H1 (cell line): ENCODE results near the gene C2. TPM values are rescaled to one million over a fixed set of nuclear protein-coding genes. Genes with fewer than 3 reads are reported as not detected.

Experiments
- CTCF ChIA-PET: fragments of 300-600 bp; sonication (Branson Sonifier 250); formaldehyde crosslinking; loops from one replicate; lab custom pipeline; 2021; ENCODE audit not compliant: partially characterized antibody; lab: Charles Lee
- POLR2A ChIA-PET: fragments of 300-600 bp; sonication (Branson Sonifier 250); formaldehyde crosslinking; loops from one replicate; lab custom pipeline; 2021; ENCODE audit warnings: inconsistent platforms; ENCODE audit not compliant: partially characterized antibody; lab: Charles Lee
- DNase-seq, 2 experiments: peaks; one replicate each; pipeline versions ENCODE4 v3.0.0 to v3.0.0-alpha.2; 2010 to 2022; ENCODE audit warnings: low spot score in 2 of 2, low read depth in 1 of 2, mixed read lengths in 1 of 2
- FAIRE-seq: peaks from 2 replicates; lab custom pipeline; 2011; peaks lifted over from hg19 to GRCh38; lab: Jason Lieb, UNC
- H2AFZ ChIP-seq: 2 replicates; pipeline ENCODE4 v1.8.1; 2012; ENCODE audit warnings: low read length, inconsistent platforms
- H2AK5ac ChIP-seq: 2 replicates; pipeline ENCODE4 v1.6.1; 2013; ENCODE audit warnings: low read depth, low read length
- H2BK120ac ChIP-seq: replicated peaks from 2 replicates; pipeline ENCODE3; 2013; ENCODE audit warnings: low read depth, low read length, inconsistent platforms
- H2BK12ac ChIP-seq: 2 replicates; pipeline ENCODE4 v1.6.1; 2013; ENCODE audit warnings: low read depth, low read length
- H2BK15ac ChIP-seq: 2 replicates; pipeline ENCODE4 v1.6.1; 2013; ENCODE audit warnings: low read length
- H2BK20ac ChIP-seq: 2 replicates; pipeline ENCODE4 v1.6.1; 2013; ENCODE audit warnings: low read length
- H2BK5ac ChIP-seq: 2 replicates; pipeline ENCODE4 v1.6.1; 2013; ENCODE audit warnings: low read depth, low read length
- H3K14ac ChIP-seq: 2 replicates; pipeline ENCODE4 v1.6.1; 2013; ENCODE audit warnings: inconsistent platforms; ENCODE audit not compliant: insufficient read length
- H3K18ac ChIP-seq: 2 replicates; pipeline ENCODE4 v1.6.1; 2013; ENCODE audit warnings: low read length; ENCODE audit errors: extremely low read depth
- H3K23ac ChIP-seq: 2 replicates; pipeline ENCODE4 v1.6.1; 2013; ENCODE audit warnings: inconsistent platforms; ENCODE audit not compliant: insufficient read length
- H3K23me2 ChIP-seq: 2 replicates; pipeline ENCODE4 v1.6.1; 2013; ENCODE audit warnings: low read depth, low read length
- H3K27ac ChIP-seq: 2 replicates; pipeline ENCODE4 v1.6.1; 2011; ENCODE audit warnings: low read depth, low read length, inconsistent platforms
- H3K27me3 ChIP-seq, 4 experiments: replicated peaks in 1 of 4; 1 replicate in 1 of 4; 2 replicates in 3 of 4; pipeline versions ENCODE4 v1.6.1 to v1.8.1; 2011 to 2013; ENCODE audit warnings: low read length in 3 of 4, mild to moderate bottlenecking in 3 of 4, inconsistent platforms in 2 of 4, mixed read lengths in 2 of 4, moderate library complexity in 1 of 4; ENCODE audit not compliant: control insufficient read depth in 3 of 4, insufficient read depth in 3 of 4; ENCODE audit errors: extremely low read depth in 1 of 4
- H3K36me3 ChIP-seq, 4 experiments: 2 replicates each; pipeline versions ENCODE4 v1.6.1 to v1.8.1; 2011 to 2013; ENCODE audit warnings: mild to moderate bottlenecking in 4 of 4, low read length in 3 of 4, moderate library complexity in 2 of 4, control low read depth in 1 of 4, inconsistent platforms in 1 of 4; ENCODE audit not compliant: insufficient read depth in 4 of 4, control insufficient read depth in 2 of 4
- H3K4ac ChIP-seq: replicated peaks from 2 replicates; pipeline ENCODE3; 2013; ENCODE audit warnings: low read length, low read depth, mixed read lengths, inconsistent platforms; ENCODE audit not compliant: insufficient read length
- H3K4me1 ChIP-seq, 4 experiments: replicated peaks in 1 of 4; 1 replicate in 1 of 4; 2 replicates in 3 of 4; pipeline versions ENCODE4 v1.6.1 to v1.8.1; 2011 to 2013; ENCODE audit warnings: low read length in 3 of 4, inconsistent platforms in 2 of 4, mixed read lengths in 1 of 4; ENCODE audit not compliant: insufficient read depth in 4 of 4, control insufficient read depth in 3 of 4
- H3K4me2 ChIP-seq, 2 experiments: 2 replicates each; pipeline versions ENCODE4 v1.6.1 to v1.8.1; 2011 to 2013; ENCODE audit warnings: low read depth in 2 of 2, low read length in 2 of 2, control low read depth in 1 of 2, inconsistent platforms in 1 of 2, mild to moderate bottlenecking in 1 of 2; ENCODE audit not compliant: insufficient read depth in 1 of 2
- H3K4me3 ChIP-seq, 4 experiments: fragments of 200-600, 300-600 bp in 1 of 4; sonication (generic), shearing (Covaris generic), sonication (Bioruptor Twin) in 1 of 4; 2 replicates each; pipeline versions ENCODE4 v1.5.1 to v1.8.1; 2011 to 2016; ENCODE audit warnings: low read length in 4 of 4, low read depth in 3 of 4, control low read depth in 2 of 4, inconsistent platforms in 2 of 4, mild to moderate bottlenecking in 2 of 4, mixed read lengths in 1 of 4, moderate library complexity in 1 of 4; ENCODE audit not compliant: insufficient read depth in 2 of 4; ENCODE audit errors: extremely low read depth in 1 of 4
- H3K56ac ChIP-seq: replicated peaks from 2 replicates; pipeline ENCODE3; 2013; ENCODE audit warnings: low read depth, mild to moderate bottlenecking, mixed read lengths, low read length, inconsistent platforms; ENCODE audit not compliant: insufficient read length
- H3K79me1 ChIP-seq: 2 replicates; pipeline ENCODE4 v1.6.1; 2013; ENCODE audit warnings: low read depth, low read length, control low read depth
- H3K79me2 ChIP-seq, 2 experiments: 2 replicates each; pipeline versions ENCODE4 v1.6.1 to v1.8.1; 2012 to 2013; ENCODE audit warnings: low read length in 2 of 2, mild to moderate bottlenecking in 2 of 2, inconsistent platforms in 1 of 2; ENCODE audit not compliant: insufficient read depth in 2 of 2, control insufficient read depth in 1 of 2
- H3K9ac ChIP-seq, 4 experiments: replicated peaks in 1 of 4; 1 replicate in 1 of 4; 2 replicates in 3 of 4; pipeline versions ENCODE4 v1.6.1 to v1.8.1; 2011 to 2013; ENCODE audit warnings: low read depth in 3 of 4, low read length in 3 of 4, control low read depth in 2 of 4, mild to moderate bottlenecking in 2 of 4, moderate library complexity in 2 of 4, inconsistent platforms in 1 of 4; ENCODE audit errors: extremely low read depth in 1 of 4
- H3K9me3 ChIP-seq, 2 experiments: 2 replicates each; pipeline versions ENCODE4 v1.6.1 to v1.8.1; 2012 to 2013; ENCODE audit warnings: mild to moderate bottlenecking in 2 of 2, moderate library complexity in 2 of 2, control low read depth in 1 of 2, inconsistent platforms in 1 of 2, low read depth in 1 of 2, low read length in 1 of 2, mixed read lengths in 1 of 2; ENCODE audit not compliant: insufficient read depth in 2 of 2
- H4K20me1 ChIP-seq, 2 experiments: replicated peaks in 1 of 2; 2 replicates each; pipeline versions ENCODE3 to v1.8.1; 2011 to 2013; ENCODE audit warnings: inconsistent platforms in 2 of 2, low read length in 2 of 2, mild to moderate bottlenecking in 1 of 2; ENCODE audit not compliant: insufficient read depth in 2 of 2, control insufficient read depth in 1 of 2
- H4K5ac ChIP-seq: 2 replicates; pipeline ENCODE4 v1.6.1; 2013; ENCODE audit warnings: low read length, low read depth, mixed read lengths, inconsistent platforms; ENCODE audit not compliant: insufficient read length
- H4K8ac ChIP-seq: 2 replicates; pipeline ENCODE4 v1.8.0; 2013; ENCODE audit warnings: mild to moderate bottlenecking, moderate library complexity, low read length, inconsistent platforms; ENCODE audit not compliant: insufficient read depth; ENCODE audit errors: extremely low read depth
- H4K91ac ChIP-seq: replicated peaks from 2 replicates; pipeline ENCODE3; 2013; ENCODE audit warnings: low read length, mixed read lengths, inconsistent platforms; ENCODE audit not compliant: insufficient read length
- CTCF ChIP-seq, 3 experiments: IDR thresholded peaks; 1 replicate in 2 of 3; 2 replicates in 1 of 3; pipeline versions ENCODE4 v1.5.1 to v1.6.1; 2011; ENCODE audit warnings: low read length in 3 of 3, mild to moderate bottlenecking in 3 of 3, inconsistent platforms in 2 of 3, low read depth in 1 of 3, moderate library complexity in 1 of 3; ENCODE audit not compliant: insufficient read depth in 1 of 3; ENCODE audit errors: control extremely low read depth in 1 of 3
- EZH2 ChIP-seq: fragments of 200-600 bp; sonication (generic); IDR thresholded peaks from 2 replicates; pipeline ENCODE4 v1.7.1; 2012; ENCODE audit warnings: low read depth, mild to moderate bottlenecking, moderate library complexity, low read length, inconsistent platforms; ENCODE audit not compliant: severe bottlenecking
- FOSL1 ChIP-seq: IDR thresholded peaks from 2 replicates; pipeline ENCODE4 v1.6.1; 2011; ENCODE audit warnings: mild to moderate bottlenecking, low read depth, low read length, moderate library complexity; ENCODE audit not compliant: insufficient read depth
- KDM1A ChIP-seq: fragments of 200-600, 300-600 bp; sonication (generic); IDR thresholded peaks from 2 replicates; pipeline ENCODE4 v1.7.1; 2016; ENCODE audit warnings: mild to moderate bottlenecking, low read length, borderline replicate concordance
- RNF2 ChIP-seq: fragments of 200-900, 300-1000 bp; sonication (generic); IDR thresholded peaks from 2 replicates; pipeline ENCODE4 v1.7.1; 2016; ENCODE audit warnings: borderline replicate concordance, low read depth, mild to moderate bottlenecking, antibody characterized with exemption, low read length; ENCODE audit not compliant: poor library complexity, severe bottlenecking; ENCODE audit errors: missing control alignments
- SIX5 ChIP-seq: IDR thresholded peaks from 2 replicates; pipeline ENCODE4 v1.6.1; 2011; ENCODE audit warnings: mild to moderate bottlenecking, low read depth, low read length
- SP2 ChIP-seq: IDR thresholded peaks from 2 replicates; pipeline ENCODE4 v1.6.1; 2012; ENCODE audit warnings: mild to moderate bottlenecking, low read length, inconsistent platforms
- TEAD4 ChIP-seq: IDR thresholded peaks from 2 replicates; pipeline ENCODE4 v1.6.1; 2012; ENCODE audit warnings: low read depth, low read length, inconsistent platforms, mixed read lengths
- ZNF274 ChIP-seq: IDR thresholded peaks from 2 replicates; pipeline ENCODE4 v1.7.0; 2012; ENCODE audit warnings: low read length, borderline replicate concordance; ENCODE audit errors: extremely low read depth
- WGBS, 2 experiments: shearing (Covaris generic) in 1 of 2; methylation state at CpG; one replicate each; pipeline versions ENCODE4 v1.1.6 to v1.1.7; 2013 to 2015; ENCODE audit warnings: low lambda C conversion rate in 2 of 2, mixed read lengths in 2 of 2, inconsistent platforms in 1 of 2, low coverage in 1 of 2, missing lambda C conversion rate in 1 of 2; ENCODE audit not compliant: insufficient replicate concordance in 2 of 2, insufficient coverage in 1 of 2, insufficient read length in 1 of 2; ENCODE audit errors: extremely low coverage in 1 of 2, missing lambda C conversion rate in 1 of 2; 5-methylcytosine and 5-hydroxymethylcytosine counted together
- polyA plus RNA-seq, 7 experiments: library from polyadenylated mRNA; depleted of rRNA in 3 of 7; stranded (reverse) in 5 of 7; unstranded in 2 of 7; fragments of >200 nt in 5 of 7; fragments of 200-250 nt in 2 of 7; gene quantifications; 1 replicate in 5 of 7; 2 replicates in 1 of 7; 4 replicates in 1 of 7; pipeline versions ENCODE4 v1.2.1 to v1.2.3, GENCODE V29; 2011 to 2013; ENCODE audit warnings: missing spikeins in 2 of 7, mixed read lengths in 2 of 7
- total RNA-seq: library from RNA; stranded (reverse); fragmentation: NEBNext Ultra II Directional; extraction: Animal tissue kit (Norgen Biotek cat#: 25700); gene quantifications from 2 replicates; pipeline ENCODE4 v1.2.1, GENCODE V29; 2021

Gene C2
- total and polyA plus RNA-seq, 2 of the 8 experiments (the other 6 are each of a cell fraction or from before 2014, with no cell fraction given) = 0.26 to 0.38 TPM

- no peak overlapping the region for H2BK120ac ChIP-seq
- POLR2A ChIA-PET = interaction anchor here (0.7 to 1.7 kb wide), 3 partner anchors 11 to 22 kb away, joined by 3 to 6 read pairs (median 4); partner anchors contain the start of gene CFB
- CTCF ChIA-PET = interaction anchor here (2.3 kb wide), 1 partner anchor 23 kb away, joined by 17 read pairs; no protein-coding TSS in a partner anchor
- TF ChIP-seq CTCF (IDR thresholded peaks at IDR 0.05; ENCODE audit: control extremely low read depth in 1 of 3, insufficient read depth in 1 of 3, low read depth in 1 of 3, low read length in 3 of 3) = no peak
- TF ChIP-seq EZH2 = no peak
- no peak for TF ChIP-seq KDM1A
- TF ChIP-seq ZNF274 = no peak
- no peak for TF ChIP-seq SP2
- no peak for TF ChIP-seq TEAD4
- TF ChIP-seq SIX5 = no peak
- TF ChIP-seq FOSL1 = no peak
- TF ChIP-seq RNF2 = no peak
These were observed 1.1 kb downstream of the C2 start for GRCh38 chr6:31928672-31928939.

More at GRCh38 chr6:31928672-31928939, 1.1 kb downstream of the C2 start:
- WGBS, 2 experiments = 89% methylated on average over 9 of the region's 9 CpGs; no CpG with 5 or more reads in 1 of the 2 experiments
- H4K91ac ChIP-seq = no peak overlapping the region
- H3K23ac ChIP-seq = no peak overlapping the region
- no peak overlapping the region for H2BK12ac ChIP-seq
- H3K27ac ChIP-seq = no peak overlapping the region
- no peak overlapping the region for H2AK5ac ChIP-seq
- no peaks in the 10 kb centered on the region for H3K36me3 ChIP-seq
- no peak overlapping the region for H3K4ac ChIP-seq
- H4K20me1 ChIP-seq = no peaks in the 10 kb centered on the region
- H4K5ac ChIP-seq = no peak overlapping the region
- H2BK5ac ChIP-seq = no peak overlapping the region
- DNase-seq = no peak
- H3K4me1 ChIP-seq = no peaks in the 10 kb centered on the region
- no peaks in the 10 kb centered on the region for H3K23me2 ChIP-seq
- no peak overlapping the region for H2BK15ac ChIP-seq
- H3K79me1 ChIP-seq = no peaks in the 10 kb centered on the region
- no peak overlapping the region for H3K18ac ChIP-seq
- H3K14ac ChIP-seq = no peak overlapping the region
- FAIRE-seq = no peak
- no peaks in the 10 kb centered on the region for H3K27me3 ChIP-seq
- peaks cover 4% of the 10 kb centered on the region in 2 experiments; a peak in 1 of 4 replicates for H3K9me3 ChIP-seq
- H2AFZ ChIP-seq = no peak overlapping the region
- no peak overlapping the region for H4K8ac ChIP-seq
- no peak overlapping the region for H2BK20ac ChIP-seq
- no peak overlapping the region for H3K4me2 ChIP-seq
- H3K9ac ChIP-seq = no peak overlapping the region
- H3K56ac ChIP-seq = no peak overlapping the region
- H3K4me3 ChIP-seq = no peak overlapping the region
- H3K79me2 ChIP-seq = no peaks in the 10 kb centered on the region
